Activated naive CD8-positive, alpha-beta T cell treated with anti-CD3 and anti-CD28 coated beads, Interleukin-2, amount 10 ng/mL, durations not matched to agents 7 days and 5 days (primary cell): Measurements from ENCODE around the gene FBXW10. TPM values are rescaled to one million over a fixed set of nuclear protein-coding genes. Genes with fewer than 3 reads are reported as not detected.
"Not testable (repeated sequence)": the region's sequence is repeated elsewhere in the genome, so short reads cannot be mapped to it uniquely, and the experiment has no call there.

Experiments used
- ATAC-seq: fragments of 150-1000 bp; cut with Tn5 transposase; one replicate; pipeline ENCODE4 v1.10.0; 2021; ENCODE audit warnings: low read depth, moderate library complexity
- POLR2A ChIA-PET: fragments of 350-600 bp; sonication (Branson Sonifier 250); formaldehyde crosslinking; loops from one replicate; lab custom pipeline; 2021; ENCODE audit warnings: antibody characterized with exemption; lab: Charles Lee
- DNase-seq: peaks from one replicate; pipeline ENCODE4 v3.0.0; 2021
- H3K27ac Mint-ChIP-seq: one replicate; pipeline ENCODE4 v1.8.0; 2022; ENCODE audit warnings: mild to moderate bottlenecking, mixed read lengths
- H3K27me3 Mint-ChIP-seq: one replicate; pipeline ENCODE4 v1.8.0; 2022; ENCODE audit warnings: mild to moderate bottlenecking, moderate library complexity, mixed read lengths
- H3K36me3 Mint-ChIP-seq: one replicate; pipeline ENCODE4 v1.8.0; 2021; ENCODE audit warnings: mild to moderate bottlenecking, mixed read lengths
- H3K4me1 Mint-ChIP-seq: one replicate; pipeline ENCODE4 v1.8.0; 2021; ENCODE audit warnings: mixed read lengths
- H3K4me3 Mint-ChIP-seq: one replicate; pipeline ENCODE4 v1.8.0; 2022; ENCODE audit warnings: mild to moderate bottlenecking, moderate library complexity, mixed read lengths
- H3K9me3 Mint-ChIP-seq: one replicate; pipeline ENCODE4 v1.8.0; 2021; ENCODE audit warnings: mixed read lengths
- total RNA-seq, 2 experiments: library from RNA; stranded (reverse); gene quantifications; one replicate each; pipeline ENCODE4 v1.2.3, GENCODE V29; 2021

FBXW10 gene
- total RNA-seq, 2 experiments from 2014 or later: not detected

DNA sequence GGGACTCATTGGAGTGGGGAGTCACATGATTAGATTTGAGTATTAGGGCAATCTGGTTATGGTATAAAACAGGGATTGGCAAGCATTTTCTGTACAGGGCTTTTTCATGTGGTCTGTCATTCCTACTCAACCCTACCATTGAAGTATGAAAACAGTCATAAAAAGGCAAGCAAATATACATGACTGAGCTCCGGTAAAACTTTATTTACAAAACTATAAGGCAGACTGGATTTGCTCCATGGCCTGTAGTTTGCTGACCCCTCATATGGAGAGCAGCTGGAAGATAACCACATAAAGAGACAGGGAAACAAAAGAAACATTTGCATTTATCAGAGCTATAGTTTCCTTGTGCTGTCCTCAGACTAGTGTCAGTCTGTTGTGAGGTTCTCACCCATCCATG, 83.8 kb downstream of the FBXW10 start:
- H3K27me3 Mint-ChIP-seq, H3K9me3 Mint-ChIP-seq, DNase-seq, POLR2A ChIA-PET, H3K27ac Mint-ChIP-seq, H3K4me1 Mint-ChIP-seq, ATAC-seq, H3K36me3 Mint-ChIP-seq, H3K4me3 Mint-ChIP-seq: not testable (repeated sequence)

Other genes with a start within 250 kb of the FBXW10 start
- gene TBC1D28, start 99.7 kb upstream of the FBXW10 start, total RNA-seq: not detected
- 1 to 10 TPM; 4.2 to 4.8 TPM for gene FOXO3B, start 61.7 kb upstream of the FBXW10 start, total RNA-seq
- 10 to 100 TPM; 31.1 to 33.0 TPM for gene TVP23B, start 37.1 kb downstream of the FBXW10 start, total RNA-seq
- 10 to 100 TPM; 51.6 to 63.4 TPM for gene PRPSAP2, start 114.1 kb downstream of the FBXW10 start, total RNA-seq
- gene SLC5A10, start 208.1 kb downstream of the FBXW10 start, total RNA-seq: not detected